Esophagus muscularis mucosa (tissue), 3 donors: ENCODE measurements around the gene KCNE3.

ENCODE experiments used
- CTCF ChIP-seq, 3 experiments: fragments of 200-600 bp in 2 of 3; fragments of 450-650 bp in 1 of 3; sonication (generic) in 2 of 3; IDR thresholded peaks; one replicate each; pipeline ENCODE4 v1.5.1; 2017 to 2019; ENCODE audit warnings: antibody characterized with exemption in 3 of 3, mild to moderate bottlenecking in 2 of 3, moderate library complexity in 1 of 3
- EP300 ChIP-seq: sonication (generic); formaldehyde crosslinking; IDR thresholded peaks from one replicate; pipeline ENCODE4 v1.6.1; 2017; ENCODE audit warnings: antibody characterized with exemption

GRCh38 chr11:74493791-74494630 is 26.7 kb upstream of the KCNE3 start:
- TF ChIP-seq CTCF (IDR thresholded peaks at IDR 0.05) (peak in 1 of 3 experiments; percentile 3), EP300 (no peak)
